Measurements from ENCODE around the gene RASD1. TPM values are rescaled to one million over a fixed set of nuclear protein-coding genes. Genes with fewer than 3 reads are reported as not detected.

The RASD1 gene
- total RNA-seq, 1 experiment from 2014 or later, result not detected

GRCh38 chr17:17539591-17539990, 43.4 kb upstream of the RASD1 start:
- intact Hi-C loops (cut with micrococcal nuclease; ENCODE audit: unreplicated experiment), result no loop called here
- Mint-ChIP-seq H3K27ac (ENCODE audit: unreplicated experiment) (no peak overlapping the region), H3K9me3 (ENCODE audit: low read depth, unreplicated experiment) (no peaks in the 10 kb centered on the region), H3K36me3 (ENCODE audit: insufficient read depth, unreplicated experiment) (no peaks in the 10 kb centered on the region), H3K4me3 (ENCODE audit: low read depth, unreplicated experiment) (no peak overlapping the region), H3K4me1 (ENCODE audit: low read depth, unreplicated experiment) (no peaks in the 10 kb centered on the region), H3K27me3 (ENCODE audit: unreplicated experiment) (no peaks in the 10 kb centered on the region)
- CTCF ChIA-PET, result no interaction called here
- no peak for TF ChIP-seq CTCF (IDR thresholded peaks at IDR 0.05; ENCODE audit: unreplicated experiment)
- no TSS peak for BruUV-seq (replicated peaks)
- no peak for DNase-seq

- BruUV-seq (replicated peaks), result no TSS peak
- H3K27ac Mint-ChIP-seq (ENCODE audit: unreplicated experiment), result no peak overlapping the region
- H3K36me3 Mint-ChIP-seq (ENCODE audit: insufficient read depth, unreplicated experiment), result no peaks in the 10 kb centered on the region
- H3K9me3 Mint-ChIP-seq (ENCODE audit: low read depth, unreplicated experiment), result no peaks in the 10 kb centered on the region
- intact Hi-C loops (cut with micrococcal nuclease; ENCODE audit: unreplicated experiment), result no loop called here
- DNase-seq, result peak; percentile 65
- no peak for TF ChIP-seq CTCF (IDR thresholded peaks at IDR 0.05; ENCODE audit: unreplicated experiment)
- CTCF ChIA-PET, result interaction anchor here (1.0 to 1.3 kb wide), 5 partner anchors 10 to 75 kb away, joined by 3 to 9 read pairs (median 4); partner anchors contain the start of gene RASD1
- no peak overlapping the region for H3K4me3 Mint-ChIP-seq (ENCODE audit: low read depth, unreplicated experiment)
- H3K27me3 Mint-ChIP-seq (ENCODE audit: unreplicated experiment), result no peaks in the 10 kb centered on the region
- H3K4me1 Mint-ChIP-seq (ENCODE audit: low read depth, unreplicated experiment), result no peaks in the 10 kb centered on the region
These were observed 42.5 kb upstream of the RASD1 start for GRCh38 chr17:17538417-17539391.

- no peaks in the 10 kb centered on the region for H3K4me1 Mint-ChIP-seq (ENCODE audit: low read depth, unreplicated experiment)
- H3K4me3 Mint-ChIP-seq (ENCODE audit: low read depth, unreplicated experiment), result no peak overlapping the region
- DNase-seq, result no peak
- no peaks in the 10 kb centered on the region for H3K9me3 Mint-ChIP-seq (ENCODE audit: low read depth, unreplicated experiment)
- no TSS peak for BruUV-seq (replicated peaks)
- H3K36me3 Mint-ChIP-seq (ENCODE audit: insufficient read depth, unreplicated experiment), result no peaks in the 10 kb centered on the region
- H3K27me3 Mint-ChIP-seq (ENCODE audit: unreplicated experiment), result no peaks in the 10 kb centered on the region
- no peak for TF ChIP-seq CTCF (IDR thresholded peaks at IDR 0.05; ENCODE audit: unreplicated experiment)
- intact Hi-C loops (cut with micrococcal nuclease; ENCODE audit: unreplicated experiment), result no loop called here
- no peak overlapping the region for H3K27ac Mint-ChIP-seq (ENCODE audit: unreplicated experiment)
- CTCF ChIA-PET, result interaction anchor here (1.3 kb wide), 1 partner anchor 30 kb away, joined by 4 read pairs; no protein-coding TSS in a partner anchor
These were observed 41.3 kb upstream of the RASD1 start for GRCh38 chr17:17537311-17538099.

- intact Hi-C loops (cut with micrococcal nuclease; ENCODE audit: unreplicated experiment), result no loop called here
- H3K36me3 Mint-ChIP-seq (ENCODE audit: insufficient read depth, unreplicated experiment), result no peaks in the 10 kb centered on the region
- no peaks in the 10 kb centered on the region for H3K27me3 Mint-ChIP-seq (ENCODE audit: unreplicated experiment)
- H3K4me1 Mint-ChIP-seq (ENCODE audit: low read depth, unreplicated experiment), result no peaks in the 10 kb centered on the region
- H3K27ac Mint-ChIP-seq (ENCODE audit: unreplicated experiment), result no peak overlapping the region
- TF ChIP-seq CTCF (IDR thresholded peaks at IDR 0.05; ENCODE audit: unreplicated experiment), result no peak
- no peaks in the 10 kb centered on the region for H3K9me3 Mint-ChIP-seq (ENCODE audit: low read depth, unreplicated experiment)
- no peak overlapping the region for H3K4me3 Mint-ChIP-seq (ENCODE audit: low read depth, unreplicated experiment)
- no TSS peak for BruUV-seq (replicated peaks)
- CTCF ChIA-PET, result no interaction called here
- DNase-seq, result no peak
These were observed 40.5 kb upstream of the RASD1 start for GRCh38 chr17:17536702-17537101.

Measured in Calu3 (cell line).